Effector memory CD4-positive, alpha-beta T cell (primary cell): Measurements from ENCODE around the gene CNTN5.
"Not testable (repeated sequence)": the region's sequence is repeated elsewhere in the genome, so short reads cannot be mapped to it uniquely, and the experiment has no call there.

Source experiments
- DNase-seq, 3 donors: peaks; one replicate each; pipeline ENCODE4 v3.0.0-alpha.2; 2020
- H3K27ac ChIP-seq: 2 replicates; pipeline ENCODE4 v1.7.0; 2013; ENCODE audit warnings: mild to moderate bottlenecking, low read length, moderate library complexity; ENCODE audit not compliant: insufficient read depth, poor library complexity, severe bottlenecking
- H3K27me3 ChIP-seq: replicated peaks from 2 replicates; pipeline ENCODE4 v1.7.0; 2013; ENCODE audit warnings: mild to moderate bottlenecking, low read length; ENCODE audit not compliant: insufficient read depth, control insufficient read depth, poor library complexity, severe bottlenecking
- H3K36me3 ChIP-seq: 2 replicates; pipeline ENCODE4 v1.7.0; 2013; ENCODE audit warnings: mild to moderate bottlenecking, low read length, moderate library complexity; ENCODE audit not compliant: control insufficient read depth, insufficient read depth
- H3K4me1 ChIP-seq: 2 replicates; pipeline ENCODE4 v1.7.0; 2013; ENCODE audit warnings: low read length, mild to moderate bottlenecking; ENCODE audit not compliant: control insufficient read depth, insufficient read depth, poor library complexity, severe bottlenecking
- H3K4me3 ChIP-seq: 2 replicates; pipeline ENCODE4 v1.7.0; 2013; ENCODE audit warnings: low read length, low read depth, mild to moderate bottlenecking; ENCODE audit not compliant: insufficient read depth, poor library complexity, severe bottlenecking
- H3K9me3 ChIP-seq: 2 replicates; pipeline ENCODE4 v1.7.0; 2013; ENCODE audit warnings: mild to moderate bottlenecking, low read length, moderate library complexity; ENCODE audit not compliant: control insufficient read depth

Gene CNTN5

DNA sequence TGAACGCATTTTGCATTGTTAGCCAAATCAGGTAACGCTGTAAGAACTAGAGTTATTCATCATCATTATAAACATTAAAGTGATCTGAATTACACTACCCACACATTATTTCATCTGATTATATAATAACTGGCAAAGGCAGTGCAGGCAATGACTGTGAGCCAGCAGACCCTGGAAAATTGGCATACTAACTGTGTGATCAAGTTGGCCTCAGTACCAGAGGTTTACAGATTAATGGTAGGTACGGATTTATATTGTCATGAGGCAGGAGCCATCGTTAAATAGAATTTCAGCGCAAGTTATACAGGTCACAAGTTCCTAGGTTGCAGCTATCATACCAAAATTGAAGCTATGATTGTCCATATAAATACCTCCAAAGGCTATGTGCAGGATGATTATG is 225.4 kb downstream of the CNTN5 start:
- Histone ChIP-seq H3K9me3 (no peaks in the 10 kb centered on the region), H3K4me1 (no peaks in the 10 kb centered on the region), H3K27ac (no peak overlapping the region), H3K36me3 (no peaks in the 10 kb centered on the region), H3K4me3 (no peak overlapping the region), H3K27me3 (no peaks in the 10 kb centered on the region)
- no peak for DNase-seq

DNA sequence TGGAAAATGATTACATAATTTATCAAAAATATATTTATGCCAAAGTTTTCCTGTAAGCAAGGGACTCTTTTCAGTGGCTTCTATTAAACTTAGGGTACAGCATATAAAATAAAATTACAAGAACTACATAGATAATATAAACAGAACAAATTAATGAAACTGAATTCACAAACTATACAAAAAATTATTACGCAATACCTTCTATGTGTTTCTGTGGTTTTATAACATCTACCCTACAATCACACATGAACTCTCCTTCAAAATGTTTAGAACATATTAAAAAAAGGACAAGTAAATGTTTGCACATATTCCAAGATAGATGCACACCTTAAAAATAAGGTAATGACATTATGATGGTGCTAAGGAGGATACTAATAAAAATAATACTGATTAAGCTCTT is 235.9 kb downstream of the CNTN5 start:
- no peaks in the 10 kb centered on the region for H3K9me3 ChIP-seq
- DNase-seq: no peak
- H3K36me3 ChIP-seq: no peaks in the 10 kb centered on the region
- H3K27ac ChIP-seq: no peak overlapping the region
- no peaks in the 10 kb centered on the region for H3K4me1 ChIP-seq
- no peaks in the 10 kb centered on the region for H3K27me3 ChIP-seq
- H3K4me3 ChIP-seq: no peak overlapping the region

DNA sequence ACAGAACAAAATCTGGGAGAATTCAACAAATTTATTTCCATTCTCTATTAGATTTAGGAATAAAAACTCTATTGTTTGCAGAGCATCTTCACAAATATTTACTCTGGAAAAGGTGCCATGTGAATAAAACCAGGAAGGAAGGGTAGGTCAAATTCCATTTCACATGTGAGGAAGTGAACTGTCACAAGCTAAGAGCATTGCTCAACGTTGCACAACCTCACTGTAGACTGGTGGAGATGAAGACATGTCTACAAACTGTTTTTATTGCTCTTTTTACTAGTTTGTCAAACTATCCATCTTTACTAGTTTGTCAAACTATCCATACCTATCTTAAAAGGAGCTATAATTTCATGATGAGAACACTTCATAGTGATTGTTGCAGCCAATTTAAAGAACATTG is 236.4 kb downstream of the CNTN5 start:
- no peaks in the 10 kb centered on the region for H3K4me1 ChIP-seq
- H3K4me3 ChIP-seq: no peak overlapping the region
- DNase-seq: no peak
- no peaks in the 10 kb centered on the region for H3K36me3 ChIP-seq
- no peaks in the 10 kb centered on the region for H3K27me3 ChIP-seq
- no peak overlapping the region for H3K27ac ChIP-seq
- no peaks in the 10 kb centered on the region for H3K9me3 ChIP-seq

- no peaks in the 10 kb centered on the region for H3K4me1 ChIP-seq
- H3K9me3 ChIP-seq: no peaks in the 10 kb centered on the region
- no peak overlapping the region for H3K27ac ChIP-seq
- no peaks in the 10 kb centered on the region for H3K27me3 ChIP-seq
- no peak for DNase-seq
- no peaks in the 10 kb centered on the region for H3K36me3 ChIP-seq
- H3K4me3 ChIP-seq: no peak overlapping the region
Observed at GRCh38 chr11:99260696-99261095, 239.9 kb downstream of the CNTN5 start.

- Histone ChIP-seq H3K4me3 (no peak overlapping the region), H3K9me3 (no peaks in the 10 kb centered on the region), H3K4me1 (no peaks in the 10 kb centered on the region), H3K36me3 (no peaks in the 10 kb centered on the region), H3K27ac (no peak overlapping the region), H3K27me3 (no peaks in the 10 kb centered on the region)
- no peak for DNase-seq
Observed at GRCh38 chr11:99268886-99269285, 248.1 kb downstream of the CNTN5 start.

DNA sequence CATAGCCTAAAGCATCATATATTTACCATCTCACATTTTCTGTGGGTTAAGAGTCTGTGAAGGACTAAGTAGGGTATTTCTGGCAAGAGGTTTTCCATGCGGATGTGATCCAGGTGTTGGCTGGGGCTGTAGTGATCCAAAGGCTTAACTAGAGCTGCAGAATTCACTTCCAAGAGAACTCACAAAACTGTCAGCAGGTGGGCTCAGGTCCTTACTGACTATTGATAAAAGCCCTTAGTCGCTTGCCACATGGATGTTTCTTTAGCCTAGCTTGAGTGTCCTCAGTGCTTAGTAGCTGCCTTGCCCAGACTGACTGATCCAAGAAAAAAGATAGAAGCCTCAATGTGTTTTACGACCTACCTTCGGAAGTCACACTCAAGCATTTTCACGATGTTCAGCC is 250.8 kb downstream of the CNTN5 start:
- Histone ChIP-seq H3K4me3 (no peak overlapping the region), H3K4me1 (no peaks in the 10 kb centered on the region), H3K36me3 (no peaks in the 10 kb centered on the region), H3K27me3 (no peaks in the 10 kb centered on the region), H3K27ac (no peak overlapping the region), H3K9me3 (no peaks in the 10 kb centered on the region)
- no peak for DNase-seq

DNA sequence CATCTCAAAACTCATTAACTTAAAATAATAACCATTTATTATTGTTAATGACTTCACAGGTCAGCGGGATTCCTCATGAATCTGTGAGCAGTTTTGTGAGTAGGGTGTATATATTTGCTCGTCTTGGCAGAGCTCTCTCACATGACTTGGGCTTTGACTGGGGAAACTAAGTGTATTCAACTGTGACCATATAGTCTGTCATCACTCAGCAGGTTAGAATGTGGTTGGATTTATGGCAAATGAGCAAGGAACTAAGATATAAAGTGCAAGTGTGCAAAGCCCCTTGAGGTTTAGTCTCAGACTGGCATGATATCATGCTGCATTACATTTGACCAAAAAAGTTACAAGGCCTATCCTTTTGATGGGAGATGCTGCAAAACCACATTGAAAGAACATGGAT is 254.8 kb downstream of the CNTN5 start:
- no peaks in the 10 kb centered on the region for H3K4me1 ChIP-seq
- H3K36me3 ChIP-seq: no peaks in the 10 kb centered on the region
- no peak overlapping the region for H3K27ac ChIP-seq
- H3K4me3 ChIP-seq: no peak overlapping the region
- no peak for DNase-seq
- no peaks in the 10 kb centered on the region for H3K9me3 ChIP-seq
- no peaks in the 10 kb centered on the region for H3K27me3 ChIP-seq

GRCh38 chr11:99277281-99277680 is 256.5 kb downstream of the CNTN5 start:
- Histone ChIP-seq H3K4me3 (no peak overlapping the region), H3K27me3 (no peaks in the 10 kb centered on the region)
- DNase-seq: no peak

DNA sequence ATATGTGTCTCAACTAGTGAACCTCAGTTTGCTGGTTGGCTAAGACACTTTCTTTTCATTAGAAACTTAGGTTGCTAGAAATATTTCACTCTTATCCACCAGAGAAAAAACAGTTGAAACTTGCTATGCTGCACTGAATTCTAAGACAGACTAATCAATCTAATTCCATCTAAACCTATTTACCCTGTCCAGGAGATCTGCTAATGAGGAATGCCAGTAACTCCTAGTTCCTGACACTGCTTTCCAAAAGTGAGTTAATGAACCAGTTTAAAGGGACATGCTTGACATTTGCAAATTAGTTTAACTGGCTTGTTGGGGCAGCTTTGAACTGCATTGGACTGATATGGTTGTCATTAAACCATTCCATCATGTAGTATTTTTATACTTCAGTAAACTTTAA is 258.5 kb downstream of the CNTN5 start:
- no peak for DNase-seq
- H3K27ac ChIP-seq: no peak overlapping the region
- H3K4me3 ChIP-seq: no peak overlapping the region
- no peaks in the 10 kb centered on the region for H3K9me3 ChIP-seq
- H3K27me3 ChIP-seq: no peaks in the 10 kb centered on the region
- H3K36me3 ChIP-seq: no peaks in the 10 kb centered on the region
- H3K4me1 ChIP-seq: no peaks in the 10 kb centered on the region

More at GRCh38 chr11:99277281-99277680, 256.5 kb downstream of the CNTN5 start:
- Histone ChIP-seq H3K36me3 (no peaks in the 10 kb centered on the region), H3K27ac (no peak overlapping the region), H3K9me3 (no peaks in the 10 kb centered on the region), H3K4me1 (no peaks in the 10 kb centered on the region)

- Histone ChIP-seq H3K4me3 (no peak overlapping the region), H3K27me3 (no peaks in the 10 kb centered on the region), H3K4me1 (no peaks in the 10 kb centered on the region), H3K9me3 (no peaks in the 10 kb centered on the region), H3K36me3 (no peaks in the 10 kb centered on the region), H3K27ac (no peak overlapping the region)
- no peak for DNase-seq
Observed at GRCh38 chr11:99281331-99281730, 260.6 kb downstream of the CNTN5 start.

- not testable (repeated sequence) for H3K4me1 ChIP-seq, H3K27ac ChIP-seq, DNase-seq, H3K36me3 ChIP-seq, H3K27me3 ChIP-seq, H3K9me3 ChIP-seq, H3K4me3 ChIP-seq
Observed at GRCh38 chr11:99297925-99298324, 277.2 kb downstream of the CNTN5 start.
